Stimulated activated CD4-positive, alpha-beta T cell treated with anti-CD3 and anti-CD28 coated beads, TNF-alpha, amount 100 ng/mL, for 24 hours (primary cell): ENCODE measurements around the gene NCAPD2.

ENCODE experiments used
- DNase-seq, 3 experiments: peaks; one replicate each; pipeline ENCODE4 v3.0.0-alpha.2; 2020; ENCODE audit warnings: low read depth in 3 of 3

The NCAPD2 gene

GRCh38 chr12:6493497-6494257 lies at the start of gene NCAPD2:
Gene NCAPD2, plus strand, starts transcription at chr12:6494102. Its CDS starts 997 bp downstream, at chr12:6495099.
- DNase-seq, result peak; percentile 86 to 96 (median 92)

- DNase-seq, result no peak
Observed at GRCh38 chr12:6444704-6445688, 48.9 kb upstream of the NCAPD2 start, which contains the start of gene CD27. Gene CD27, plus strand, starts transcription at chr12:6444955. Its CDS starts 141 bp downstream, at chr12:6445096.

- DNase-seq, result no peak
Observed at GRCh38 chr12:6450091-6450868, 43.6 kb upstream of the NCAPD2 start.

GRCh38 chr12:6450869-6451347 lies 43.0 kb upstream of the NCAPD2 start:
- no peak for DNase-seq

GRCh38 chr12:6451348-6452244 lies 42.3 kb upstream of the NCAPD2 start, which contains the start of gene TAPBPL:
Gene TAPBPL, plus strand, starts transcription at chr12:6452042. Its CDS starts 207 bp downstream, at chr12:6452249.
- peak; percentile 64 to 77 (median 67) for DNase-seq

GRCh38 chr12:6452245-6452943 lies 41.5 kb upstream of the NCAPD2 start:
- no peak for DNase-seq

- DNase-seq, result no peak
Observed at GRCh38 chr12:6452944-6453630, 40.8 kb upstream of the NCAPD2 start.

- no peak for DNase-seq
Observed at GRCh38 chr12:6457220-6457945, 36.5 kb upstream of the NCAPD2 start.

GRCh38 chr12:6458281-6459003 lies 35.5 kb upstream of the NCAPD2 start:
- no peak for DNase-seq

GRCh38 chr12:6459004-6459337 lies 34.9 kb upstream of the NCAPD2 start:
- DNase-seq, result no peak

- DNase-seq, result no peak
Observed at GRCh38 chr12:6460751-6461371, 33.0 kb upstream of the NCAPD2 start.

GRCh38 chr12:6461401-6462233 lies 32.3 kb upstream of the NCAPD2 start:
- peak; percentile 54 to 83 (median 67) for DNase-seq

GRCh38 chr12:6462234-6462995 lies 31.5 kb upstream of the NCAPD2 start:
- DNase-seq, result no peak

GRCh38 chr12:6463216-6463615 lies 30.7 kb upstream of the NCAPD2 start:
- DNase-seq, result no peak

- no peak for DNase-seq
Observed at GRCh38 chr12:6463858-6464257, 30.0 kb upstream of the NCAPD2 start.

GRCh38 chr12:6464531-6464930 lies 29.4 kb upstream of the NCAPD2 start:
- DNase-seq, result no peak
